ENCODE results near the gene BTBD7.

Gene BTBD7

DNA sequence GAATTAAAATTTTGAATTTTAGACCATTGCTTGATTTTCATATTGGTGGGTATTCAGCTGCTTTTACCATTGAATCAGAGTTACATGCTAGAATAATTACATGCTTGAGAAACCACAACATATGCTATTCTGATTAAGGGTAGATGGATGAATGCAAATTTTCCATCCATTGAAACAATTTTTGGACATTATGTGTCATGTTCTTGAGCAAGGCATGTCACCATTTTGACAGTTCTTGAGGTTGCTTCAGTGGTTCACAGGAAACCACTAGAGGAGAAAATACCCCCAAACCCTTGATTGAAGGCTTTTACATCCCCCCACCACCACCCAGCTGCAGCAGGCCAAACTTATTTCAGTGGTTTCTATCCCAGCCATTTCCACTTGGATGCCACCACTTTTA, 112.3 kb downstream of the BTBD7 start:
- in situ Hi-C loops (cut with MboI; ENCODE audit: low pct_unique_long_range_greater_than_20kb, low sequenced_read_pairs): no loop called here
- DNase-seq: no peak

GRCh38 chr14:93219103-93219726, 113.6 kb downstream of the BTBD7 start:
- in situ Hi-C loops (cut with MboI; ENCODE audit: low pct_unique_long_range_greater_than_20kb, low sequenced_read_pairs): no loop called here
- peak; percentile 49 for DNase-seq

DNA sequence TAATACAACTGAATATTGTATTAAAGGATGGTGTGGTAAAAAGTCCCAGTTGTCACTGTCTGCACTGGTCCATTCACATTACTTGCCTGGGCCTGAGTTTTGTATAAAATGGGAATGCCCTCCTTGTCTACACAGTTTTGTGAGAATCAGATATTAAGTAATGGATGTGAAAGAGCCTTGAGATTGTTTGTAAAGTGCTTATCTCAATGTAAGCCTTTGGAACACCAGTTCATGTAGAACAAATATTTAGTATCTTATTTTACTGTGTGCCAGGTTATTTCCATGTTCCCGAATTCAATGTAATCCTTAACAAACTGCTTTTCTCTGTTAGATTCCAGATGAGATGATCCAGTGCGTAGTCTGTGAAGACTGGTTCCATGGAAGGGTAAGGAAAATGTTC, 118.2 kb downstream of the BTBD7 start:
- in situ Hi-C loops (cut with MboI; ENCODE audit: low pct_unique_long_range_greater_than_20kb, low sequenced_read_pairs): no loop called here

DNA sequence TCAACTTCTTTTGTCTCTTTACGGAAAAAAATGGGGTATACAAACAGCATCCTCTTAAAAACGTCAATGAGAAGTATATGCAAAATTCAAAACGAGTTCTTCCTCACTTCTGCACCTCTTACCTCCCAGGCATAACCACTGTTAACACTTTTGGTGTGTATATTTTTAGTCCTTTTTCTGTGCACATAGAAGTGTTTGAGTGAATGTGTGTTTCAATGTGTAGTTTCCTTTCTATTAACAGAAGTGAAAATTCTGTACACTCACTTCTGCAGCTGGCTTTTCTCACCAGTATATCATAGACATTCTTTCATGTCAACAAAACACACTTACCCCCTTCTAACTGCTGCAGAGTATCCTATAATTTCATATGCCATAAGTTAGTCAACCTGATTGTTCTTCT, 120.4 kb downstream of the BTBD7 start:
- no peak for DNase-seq
- in situ Hi-C loops (cut with MboI; ENCODE audit: low pct_unique_long_range_greater_than_20kb, low sequenced_read_pairs): no loop called here

More for the DNA sequence above, 118.2 kb downstream of the BTBD7 start:
- DNase-seq: no peak

GRCh38 chr14:93207468-93208308, 125.1 kb downstream of the BTBD7 start:
- in situ Hi-C loops (cut with MboI; ENCODE audit: low pct_unique_long_range_greater_than_20kb, low sequenced_read_pairs): no loop called here

GRCh38 chr14:93206793-93207467, 125.9 kb downstream of the BTBD7 start, which contains the start of the genes GON7 and UBR7:
GON7 (minus strand) TSS chr14:93207065; CDS start chr14:93207037, 28 bp downstream.
UBR7 (plus strand) TSS chr14:93207256; CDS start chr14:93207292, 36 bp downstream.
- in situ Hi-C loops (cut with MboI; ENCODE audit: low pct_unique_long_range_greater_than_20kb, low sequenced_read_pairs): no loop called here

More at GRCh38 chr14:93207468-93208308, 125.1 kb downstream of the BTBD7 start:
- DNase-seq: peak; percentile 65

GRCh38 chr14:93201155-93201704, 131.6 kb downstream of the BTBD7 start:
- in situ Hi-C loops (cut with MboI; ENCODE audit: low pct_unique_long_range_greater_than_20kb, low sequenced_read_pairs): no loop called here
- DNase-seq: no peak

More at GRCh38 chr14:93206793-93207467, 125.9 kb downstream of the BTBD7 start, which contains the start of the genes GON7 and UBR7:
- DNase-seq: peak; percentile 99

GRCh38 chr14:93200553-93200952, 132.3 kb downstream of the BTBD7 start:
- DNase-seq: no peak
- in situ Hi-C loops (cut with MboI; ENCODE audit: low pct_unique_long_range_greater_than_20kb, low sequenced_read_pairs): no loop called here

DNA sequence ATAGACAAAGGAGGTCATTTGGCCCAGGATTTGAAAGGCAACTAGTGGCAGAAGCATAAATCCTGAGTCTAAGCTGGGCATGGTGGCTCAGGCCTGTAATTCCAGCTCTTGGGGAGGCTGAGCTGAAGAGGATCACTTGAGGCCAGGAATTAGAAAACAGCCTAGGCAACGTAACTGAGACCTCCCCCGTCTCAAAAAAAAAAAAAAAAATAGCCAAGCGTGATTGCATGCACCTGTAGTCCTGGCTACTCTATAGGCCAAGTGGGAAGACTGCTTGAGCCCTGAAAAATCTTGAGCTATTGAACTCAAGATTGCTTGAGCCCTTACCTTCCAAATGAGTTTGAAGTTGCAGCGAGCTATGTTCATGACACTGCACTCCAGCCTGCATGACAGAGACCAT, 133.8 kb downstream of the BTBD7 start:
- no peak for DNase-seq
- in situ Hi-C loops (cut with MboI; ENCODE audit: low pct_unique_long_range_greater_than_20kb, low sequenced_read_pairs): no loop called here

GRCh38 chr14:93195316-93195999, 137.4 kb downstream of the BTBD7 start:
- in situ Hi-C loops (cut with MboI; ENCODE audit: low pct_unique_long_range_greater_than_20kb, low sequenced_read_pairs): no loop called here
- DNase-seq: no peak
